ENCODE data around the gene VAPA. TPM values are rescaled to one million over a fixed set of nuclear protein-coding genes. Genes with fewer than 3 reads are reported as not detected.

VAPA gene
- total and polyA plus RNA-seq, 9 of the 15 experiments (the other 6 are each of a cell fraction or from before 2014, with no cell fraction given) = 219 to 902 (median 526) TPM

- TF ChIP-seq MLLT1 (IDR thresholded peaks at IDR 0.05) (peak; percentile 57 to 86; a peak in 3 of 4 replicates), MTA3 (IDR thresholded peaks at IDR 0.05; ENCODE audit: borderline replicate concordance) (peak; percentile 64; the same call in 1 of the 2 replicates), HSF4 (CRISPR knock-in tag; IDR thresholded peaks at IDR 0.05; ENCODE audit: borderline replicate concordance) (0 out of 2 replicates have a peak, but pooled peaks have one; percentile 37), ID3 (CRISPR knock-in tag; IDR thresholded peaks at IDR 0.05) (no peak), ID3 (tag; IDR thresholded peaks at IDR 0.05) (peak; percentile 83), BRD9 (IDR thresholded peaks at IDR 0.05; ENCODE audit: low read depth, partially characterized antibody) (peak; percentile 98), FOXK2 (conservative IDR thresholded peaks at IDR 0.05 in 1 of 2, IDR thresholded peaks at IDR 0.05 in 1 of 2; ENCODE audit: low read depth in 2 of 2) (peak; percentile 46 to 65; a peak in 2 of 4 replicates)
- TF ChIP-seq, protein P1, sequence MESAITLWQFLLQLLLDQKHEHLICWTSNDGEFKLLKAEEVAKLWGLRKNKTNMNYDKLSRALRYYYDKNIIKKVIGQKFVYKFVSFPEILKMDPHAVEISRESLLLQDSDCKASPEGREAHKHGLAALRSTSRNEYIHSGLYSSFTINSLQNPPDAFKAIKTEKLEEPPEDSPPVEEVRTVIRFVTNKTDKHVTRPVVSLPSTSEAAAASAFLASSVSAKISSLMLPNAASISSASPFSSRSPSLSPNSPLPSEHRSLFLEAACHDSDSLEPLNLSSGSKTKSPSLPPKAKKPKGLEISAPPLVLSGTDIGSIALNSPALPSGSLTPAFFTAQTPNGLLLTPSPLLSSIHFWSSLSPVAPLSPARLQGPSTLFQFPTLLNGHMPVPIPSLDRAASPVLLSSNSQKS (CRISPR knock-in tag; IDR thresholded peaks at IDR 0.05) = no peak
Measured at GRCh38 chr18:9898792-9899549, 14.8 kb upstream of the VAPA start (continued).
